Neutrophil (primary cell): ENCODE data around the gene TAMALIN.

ENCODE experiments used
- H3K27ac ChIP-seq: fragments of 200-600 bp; sonication (generic); 2 replicates; pipeline ENCODE4 v1.5.1; 2016; ENCODE audit warnings: mild to moderate bottlenecking, moderate library complexity
- H3K27me3 ChIP-seq: fragments of 200-600 bp; sonication (generic); 2 replicates; pipeline ENCODE4 v1.6.0; 2016; ENCODE audit warnings: mild to moderate bottlenecking
- H3K36me3 ChIP-seq: fragments of 200-600 bp; sonication (generic); 2 replicates; pipeline ENCODE4 v1.5.1; 2017
- H3K4me1 ChIP-seq, 2 experiments: fragments of 200-600 bp in 1 of 2; sonication (generic) in 1 of 2; 1 replicate in 1 of 2; 2 replicates in 1 of 2; pipeline versions ENCODE4 v1.5.1 to v1.6.1; 2013 to 2016; ENCODE audit warnings: low read depth in 1 of 2, low read length in 1 of 2, mild to moderate bottlenecking in 1 of 2, moderate library complexity in 1 of 2; ENCODE audit not compliant: control insufficient read depth in 1 of 2, insufficient read depth in 1 of 2
- H3K4me3 ChIP-seq, 2 experiments: fragments of 200-600 bp in 1 of 2; sonication (generic) in 1 of 2; 1 replicate in 1 of 2; 2 replicates in 1 of 2; pipeline ENCODE4 v1.5.1; 2013 to 2016; ENCODE audit warnings: low read depth in 1 of 2, low read length in 1 of 2, mild to moderate bottlenecking in 1 of 2, moderate library complexity in 1 of 2
- H3K9me3 ChIP-seq: fragments of 200-600 bp; sonication (generic); 2 replicates; pipeline ENCODE4 v1.5.1; 2016
- TF ChIP-seq, protein P1 (sequence below): fragments of 200-600 bp; sonication (generic); IDR thresholded peaks from 2 replicates; pipeline ENCODE4 v1.5.1; 2016; ENCODE audit warnings: antibody characterized with exemption

The TAMALIN gene

DNA sequence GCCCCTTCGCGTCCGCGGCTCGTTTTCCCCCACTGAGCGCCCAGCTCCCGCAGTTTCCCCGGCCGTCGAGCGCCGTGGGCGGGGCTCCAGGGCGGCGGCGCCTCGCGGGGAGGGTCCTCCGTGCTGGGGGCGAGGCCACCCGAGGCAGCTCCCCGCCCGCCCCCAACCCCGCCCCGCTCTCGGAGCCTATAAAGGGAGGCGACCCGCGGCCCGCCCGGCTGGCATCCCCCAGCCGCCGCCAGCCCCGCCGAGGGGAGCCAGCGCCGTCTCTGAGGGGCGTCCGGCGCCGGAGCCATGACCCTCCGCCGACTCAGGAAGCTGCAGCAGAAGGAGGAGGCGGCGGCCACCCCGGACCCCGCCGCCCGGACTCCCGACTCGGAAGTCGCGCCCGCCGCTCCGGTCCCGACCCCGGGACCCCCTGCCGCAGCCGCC is at the start of gene TAMALIN:
TAMALIN (plus strand) TSS at position 221 of the 432 bp plus-strand sequence; CDS start at position 295, 74 bp downstream.
- no peaks in the 10 kb centered on the region for H3K36me3 ChIP-seq
- H3K4me1 ChIP-seq = peaks cover 24 to 30% of the 10 kb centered on the region in 2 experiments
- H3K27me3 ChIP-seq = peaks cover 81% of the 10 kb centered on the region
- no peak within 1 kb of the TSS for H3K27ac ChIP-seq
- TF ChIP-seq, protein P1, sequence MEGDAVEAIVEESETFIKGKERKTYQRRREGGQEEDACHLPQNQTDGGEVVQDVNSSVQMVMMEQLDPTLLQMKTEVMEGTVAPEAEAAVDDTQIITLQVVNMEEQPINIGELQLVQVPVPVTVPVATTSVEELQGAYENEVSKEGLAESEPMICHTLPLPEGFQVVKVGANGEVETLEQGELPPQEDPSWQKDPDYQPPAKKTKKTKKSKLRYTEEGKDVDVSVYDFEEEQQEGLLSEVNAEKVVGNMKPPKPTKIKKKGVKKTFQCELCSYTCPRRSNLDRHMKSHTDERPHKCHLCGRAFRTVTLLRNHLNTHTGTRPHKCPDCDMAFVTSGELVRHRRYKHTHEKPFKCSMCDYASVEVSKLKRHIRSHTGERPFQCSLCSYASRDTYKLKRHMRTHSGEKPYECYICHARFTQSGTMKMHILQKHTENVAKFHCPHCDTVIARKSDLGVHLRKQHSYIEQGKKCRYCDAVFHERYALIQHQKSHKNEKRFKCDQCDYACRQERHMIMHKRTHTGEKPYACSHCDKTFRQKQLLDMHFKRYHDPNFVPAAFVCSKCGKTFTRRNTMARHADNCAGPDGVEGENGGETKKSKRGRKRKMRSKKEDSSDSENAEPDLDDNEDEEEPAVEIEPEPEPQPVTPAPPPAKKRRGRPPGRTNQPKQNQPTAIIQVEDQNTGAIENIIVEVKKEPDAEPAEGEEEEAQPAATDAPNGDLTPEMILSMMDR = no peak
- H3K4me3 ChIP-seq = peak within 1 kb of the TSS; percentile 46 to 63
- H3K9me3 ChIP-seq = no peaks in the 10 kb centered on the region

DNA sequence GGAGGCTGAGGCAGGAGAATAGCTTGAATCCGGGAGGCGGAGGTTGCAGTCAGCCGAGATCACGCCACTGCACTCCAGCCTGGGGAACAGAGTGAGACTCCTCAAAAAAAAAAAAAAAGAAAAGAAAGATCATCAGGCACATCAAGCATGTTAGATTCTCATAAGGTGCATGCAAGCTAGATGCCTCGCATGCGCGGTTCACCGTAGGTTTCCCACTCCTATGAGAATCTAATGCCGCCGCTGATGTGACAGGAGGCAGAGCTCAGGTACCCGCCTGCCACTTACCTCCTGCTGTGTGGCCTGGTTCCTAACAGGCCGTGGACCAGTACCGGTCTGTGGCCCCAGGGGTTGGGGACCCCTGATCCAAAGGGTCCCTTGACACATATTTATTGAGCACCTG is 48.2 kb upstream of the TAMALIN start:
- no peaks in the 10 kb centered on the region for H3K27me3 ChIP-seq
- no peaks in the 10 kb centered on the region for H3K9me3 ChIP-seq
- H3K36me3 ChIP-seq = peaks cover 11% of the 10 kb centered on the region
- peaks cover 34 to 35% of the 10 kb centered on the region in 2 experiments for H3K4me1 ChIP-seq
- no peak overlapping the region for H3K27ac ChIP-seq
- TF ChIP-seq, protein P1 = no peak
- H3K4me3 ChIP-seq = no peak overlapping the region

DNA sequence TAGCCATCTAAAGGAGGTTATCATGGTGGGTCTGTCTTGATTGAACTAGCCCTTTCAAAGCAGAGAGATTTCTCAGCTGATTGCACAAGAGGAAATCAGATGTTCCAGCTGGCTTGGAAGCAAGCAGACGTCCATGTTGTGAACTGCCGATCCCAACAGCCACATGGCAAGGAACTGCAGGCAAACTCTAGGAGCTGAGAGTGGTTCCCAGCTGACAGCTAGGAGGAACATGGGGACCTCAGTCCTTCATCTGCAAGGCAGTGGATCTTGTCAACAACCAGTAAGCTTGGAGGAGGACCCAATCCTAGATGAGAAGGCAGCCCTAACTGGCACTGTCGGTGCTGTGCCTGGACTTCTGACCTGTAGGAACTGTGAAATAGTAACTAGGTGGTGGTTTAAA is 47.5 kb upstream of the TAMALIN start:
- peaks cover 28% of the 10 kb centered on the region in 2 experiments for H3K4me1 ChIP-seq
- no peaks in the 10 kb centered on the region for H3K27me3 ChIP-seq
- H3K36me3 ChIP-seq = peaks cover 11% of the 10 kb centered on the region
- no peaks in the 10 kb centered on the region for H3K9me3 ChIP-seq
- H3K4me3 ChIP-seq = no peak overlapping the region
- no peak overlapping the region for H3K27ac ChIP-seq
- TF ChIP-seq, protein P1 = no peak

DNA sequence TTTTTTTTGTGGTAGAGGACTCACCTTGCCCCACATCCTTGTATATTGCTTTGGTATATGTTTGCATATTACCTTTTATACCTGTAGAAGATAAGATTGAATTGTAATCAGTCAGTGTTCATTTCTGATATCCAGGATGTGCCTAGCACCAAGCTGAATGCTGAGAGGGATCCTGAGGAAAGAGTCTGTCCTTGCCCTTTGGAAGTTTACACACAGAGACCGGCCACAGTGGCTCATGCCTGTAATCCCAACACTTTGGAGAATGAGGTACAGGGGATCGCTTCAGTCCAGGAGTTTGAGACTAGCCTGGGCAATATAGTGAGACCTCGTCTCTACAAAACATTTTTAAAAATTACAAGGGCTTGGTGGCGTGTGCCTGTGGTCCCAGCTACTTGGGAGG is 46.8 kb upstream of the TAMALIN start:
- H3K27ac ChIP-seq = no peak overlapping the region
- no peak overlapping the region for H3K4me3 ChIP-seq
- TF ChIP-seq, protein P1 = no peak
- H3K27me3 ChIP-seq = no peaks in the 10 kb centered on the region
- no peaks in the 10 kb centered on the region for H3K9me3 ChIP-seq
- peaks cover 11% of the 10 kb centered on the region for H3K36me3 ChIP-seq
- peaks cover 21% of the 10 kb centered on the region in 2 experiments for H3K4me1 ChIP-seq

DNA sequence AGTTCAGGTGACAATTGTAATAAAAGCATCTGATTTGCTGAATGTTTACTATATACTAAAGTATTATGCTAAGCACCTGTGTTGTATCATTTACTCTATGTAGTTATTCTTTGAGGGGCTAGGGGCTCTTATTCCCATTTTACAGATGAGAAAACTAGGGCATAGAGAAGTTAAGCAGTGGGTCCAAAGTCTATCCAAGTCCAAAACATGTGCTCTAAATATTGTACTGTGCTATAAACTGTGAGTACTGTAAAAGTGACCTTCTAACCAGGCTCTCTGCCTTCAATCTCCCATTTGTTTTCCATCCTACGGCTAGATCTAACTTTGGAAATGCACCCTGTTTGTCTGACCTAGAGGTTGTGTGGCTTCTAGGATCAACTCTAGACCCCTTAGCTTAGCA is 46.3 kb upstream of the TAMALIN start:
- no peak overlapping the region for H3K4me3 ChIP-seq
- no peaks in the 10 kb centered on the region for H3K27me3 ChIP-seq
- TF ChIP-seq, protein P1 = no peak
- H3K27ac ChIP-seq = no peak overlapping the region
- H3K9me3 ChIP-seq = no peaks in the 10 kb centered on the region
- H3K36me3 ChIP-seq = peaks cover 11% of the 10 kb centered on the region
- H3K4me1 ChIP-seq = peaks cover 15% of the 10 kb centered on the region in 2 experiments

DNA sequence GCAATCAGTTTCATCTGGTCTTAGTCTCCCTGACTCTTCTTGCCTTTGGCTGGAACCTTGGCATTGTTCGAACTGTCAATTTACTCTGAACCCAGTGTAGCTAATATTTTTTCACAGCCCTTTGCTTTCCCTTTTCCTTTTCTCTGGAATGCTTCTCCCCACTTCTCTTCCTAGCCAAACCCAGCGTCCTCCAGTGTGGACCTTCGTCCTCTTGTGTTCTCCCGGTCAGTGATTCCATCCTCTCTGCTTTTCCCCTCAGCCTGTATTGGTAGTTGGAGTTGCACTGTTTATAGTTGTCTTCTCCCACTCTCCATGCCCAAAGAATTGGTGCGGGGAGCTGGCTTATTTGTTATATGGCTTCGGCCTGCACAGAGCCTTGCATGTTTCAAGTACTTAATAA is 45.9 kb upstream of the TAMALIN start:
- no peaks in the 10 kb centered on the region for H3K9me3 ChIP-seq
- TF ChIP-seq, protein P1 = no peak
- no peak overlapping the region for H3K4me3 ChIP-seq
- H3K4me1 ChIP-seq = peaks cover 12 to 15% of the 10 kb centered on the region in 2 experiments
- H3K27ac ChIP-seq = no peak overlapping the region
- H3K27me3 ChIP-seq = no peaks in the 10 kb centered on the region
- peaks cover 11% of the 10 kb centered on the region for H3K36me3 ChIP-seq
